ENCODE measurements around the gene FERMT3. TPM values are rescaled to one million over a fixed set of nuclear protein-coding genes. Genes with fewer than 3 reads are reported as not detected.
A peak's percentile ranks its signal among the peaks of the same experiment; 100 is the strongest.

Gene FERMT3
- total and polyA plus RNA-seq, 2 of the 13 experiments (the other 11 are each of a cell fraction or from before 2014, with no cell fraction given), result 0.29 TPM; not detected in 1

GRCh38 chr11:64240435-64241240 lies 34.1 kb downstream of the FERMT3 start, which contains the start of gene FKBP2 (continued):
- TF ChIP-seq ZNF513 (CRISPR knock-in tag; conservative IDR thresholded peaks at IDR 0.05) (no peak), ZNF713 (CRISPR knock-in tag; IDR thresholded peaks at IDR 0.05) (0 out of 2 replicates have a peak, but pooled peaks have one; percentile 4), ZNF609 (CRISPR knock-in tag; IDR thresholded peaks at IDR 0.05; ENCODE audit: borderline replicate concordance) (peak; percentile 33; the same call in 1 of the 2 replicates), PTBP1 (IDR thresholded peaks at IDR 0.05; ENCODE audit: low read depth, low read length, poor library complexity, severe bottlenecking) (no peak), SMAD3 (CRISPR knock-in tag; IDR thresholded peaks at IDR 0.05) (peak; percentile 35; the same call in 1 of the 2 replicates), HDAC2 (CRISPR knock-in tag; IDR thresholded peaks at IDR 0.05) (peak; percentile 60; the same call in 1 of the 2 replicates), TEAD2 (CRISPR knock-in tag; IDR thresholded peaks at IDR 0.05) (no peak), SOX6 (IDR thresholded peaks at IDR 0.05) (no peak), SOX6 (CRISPR knock-in tag; IDR thresholded peaks at IDR 0.05) (peak; percentile 31; the same call in 1 of the 2 replicates), ZNF318 (CRISPR knock-in tag; IDR thresholded peaks at IDR 0.05) (peak; percentile 28; the same call in 1 of the 2 replicates), NRL (CRISPR knock-in tag; IDR thresholded peaks at IDR 0.05; ENCODE audit: borderline replicate concordance) (0 out of 2 replicates have a peak, but pooled peaks have one; percentile 51), ZNF850 (CRISPR knock-in tag; conservative IDR thresholded peaks at IDR 0.05) (0 out of 2 replicates have a peak, but pooled peaks have one; percentile 43), NONO (IDR thresholded peaks at IDR 0.05) (no peak), NONO (CRISPR knock-in tag; conservative IDR thresholded peaks at IDR 0.05) (peak; percentile 66)
